ENCODE measurements around the gene LYPLAL1. TPM values are rescaled to one million over a fixed set of nuclear protein-coding genes. Genes with fewer than 3 reads are reported as not detected.

LYPLAL1 gene
- total RNA-seq, 1 experiment from 2014 or later, result 20.7 TPM

GRCh38 chr1:219149009-219149577 lies 24.6 kb upstream of the LYPLAL1 start (continued):
- TF ChIP-seq, protein P1, sequence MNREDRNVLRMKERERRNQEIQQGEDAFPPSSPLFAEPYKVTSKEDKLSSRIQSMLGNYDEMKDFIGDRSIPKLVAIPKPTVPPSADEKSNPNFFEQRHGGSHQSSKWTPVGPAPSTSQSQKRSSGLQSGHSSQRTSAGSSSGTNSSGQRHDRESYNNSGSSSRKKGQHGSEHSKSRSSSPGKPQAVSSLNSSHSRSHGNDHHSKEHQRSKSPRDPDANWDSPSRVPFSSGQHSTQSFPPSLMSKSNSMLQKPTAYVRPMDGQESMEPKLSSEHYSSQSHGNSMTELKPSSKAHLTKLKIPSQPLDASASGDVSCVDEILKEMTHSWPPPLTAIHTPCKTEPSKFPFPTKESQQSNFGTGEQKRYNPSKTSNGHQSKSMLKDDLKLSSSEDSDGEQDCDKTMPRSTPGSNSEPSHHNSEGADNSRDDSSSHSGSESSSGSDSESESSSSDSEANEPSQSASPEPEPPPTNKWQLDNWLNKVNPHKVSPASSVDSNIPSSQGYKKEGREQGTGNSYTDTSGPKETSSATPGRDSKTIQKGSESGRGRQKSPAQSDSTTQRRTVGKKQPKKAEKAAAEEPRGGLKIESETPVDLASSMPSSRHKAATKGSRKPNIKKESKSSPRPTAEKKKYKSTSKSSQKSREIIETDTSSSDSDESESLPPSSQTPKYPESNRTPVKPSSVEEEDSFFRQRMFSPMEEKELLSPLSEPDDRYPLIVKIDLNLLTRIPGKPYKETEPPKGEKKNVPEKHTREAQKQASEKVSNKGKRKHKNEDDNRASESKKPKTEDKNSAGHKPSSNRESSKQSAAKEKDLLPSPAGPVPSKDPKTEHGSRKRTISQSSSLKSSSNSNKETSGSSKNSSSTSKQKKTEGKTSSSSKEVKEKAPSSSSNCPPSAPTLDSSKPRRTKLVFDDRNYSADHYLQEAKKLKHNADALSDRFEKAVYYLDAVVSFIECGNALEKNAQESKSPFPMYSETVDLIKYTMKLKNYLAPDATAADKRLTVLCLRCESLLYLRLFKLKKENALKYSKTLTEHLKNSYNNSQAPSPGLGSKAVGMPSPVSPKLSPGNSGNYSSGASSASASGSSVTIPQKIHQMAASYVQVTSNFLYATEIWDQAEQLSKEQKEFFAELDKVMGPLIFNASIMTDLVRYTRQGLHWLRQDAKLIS (CRISPR knock-in tag; IDR thresholded peaks at IDR 0.05; ENCODE audit: borderline replicate concordance), result no peak
- TF ChIP-seq ERG (CRISPR knock-in tag; IDR thresholded peaks at IDR 0.05), result no peak

DNA sequence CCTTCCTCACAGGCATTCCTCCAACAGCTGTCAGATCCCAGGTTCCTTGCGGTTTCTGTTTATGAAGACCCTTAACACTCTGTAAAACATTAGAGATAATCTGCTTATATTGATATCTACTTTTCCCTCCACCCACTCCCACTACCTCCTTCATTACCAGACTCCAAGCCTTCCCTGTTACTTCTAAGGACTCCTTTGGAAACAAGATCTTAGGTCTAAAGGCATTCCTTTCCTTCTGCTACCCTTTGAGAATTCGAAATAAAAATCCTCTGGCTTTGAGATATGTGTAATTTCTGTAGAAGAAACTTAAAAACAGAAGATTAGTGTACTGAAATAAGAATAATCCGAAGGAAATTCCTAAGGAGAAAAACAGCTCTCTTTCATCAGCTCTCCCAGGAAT lies 23.7 kb upstream of the LYPLAL1 start:
- H3K4me3 Mint-ChIP-seq, result no peak overlapping the region
- ChIA-PET POLR2A (no interaction called here), CTCF (no interaction called here)
- ATAC-seq (no peak), DNase-seq (ENCODE audit: low spot score) (no peak)
- no peaks in the 10 kb centered on the region for H3K9me3 Mint-ChIP-seq
- no peaks in the 10 kb centered on the region for H3K36me3 Mint-ChIP-seq
- H3K27ac Mint-ChIP-seq, result no peak overlapping the region
- H3K27me3 Mint-ChIP-seq (ENCODE audit: low read depth), result no peaks in the 10 kb centered on the region
- TF ChIP-seq, protein P2, sequence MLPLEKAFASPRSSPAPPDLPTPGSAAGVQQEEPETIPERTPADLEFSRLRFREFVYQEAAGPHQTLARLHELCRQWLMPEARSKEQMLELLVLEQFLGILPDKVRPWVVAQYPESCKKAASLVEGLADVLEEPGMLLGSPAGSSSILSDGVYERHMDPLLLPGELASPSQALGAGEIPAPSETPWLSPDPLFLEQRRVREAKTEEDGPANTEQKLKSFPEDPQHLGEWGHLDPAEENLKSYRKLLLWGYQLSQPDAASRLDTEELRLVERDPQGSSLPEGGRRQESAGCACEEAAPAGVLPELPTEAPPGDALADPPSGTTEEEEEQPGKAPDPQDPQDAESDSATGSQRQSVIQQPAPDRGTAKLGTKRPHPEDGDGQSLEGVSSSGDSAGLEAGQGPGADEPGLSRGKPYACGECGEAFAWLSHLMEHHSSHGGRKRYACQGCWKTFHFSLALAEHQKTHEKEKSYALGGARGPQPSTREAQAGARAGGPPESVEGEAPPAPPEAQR (CRISPR knock-in tag; IDR thresholded peaks at IDR 0.05), result no peak
- TF ChIP-seq ZNF263 (CRISPR knock-in tag; IDR thresholded peaks at IDR 0.05; ENCODE audit: low read depth), result no peak
- no peak for TF ChIP-seq IRF2 (CRISPR knock-in tag; IDR thresholded peaks at IDR 0.05; ENCODE audit: borderline replicate concordance, low read depth)
- no peak for TF ChIP-seq KAT7 (CRISPR knock-in tag; IDR thresholded peaks at IDR 0.05; ENCODE audit: borderline replicate concordance)
- H3K4me1 Mint-ChIP-seq, result peaks cover 7% of the 10 kb centered on the region; the same call in 1 of the 2 replicates

- Mint-ChIP-seq H3K27ac (no peak overlapping the region), H3K9me3 (no peaks in the 10 kb centered on the region), H3K4me3 (no peak overlapping the region), H3K27me3 (ENCODE audit: low read depth) (no peaks in the 10 kb centered on the region), H3K36me3 (no peaks in the 10 kb centered on the region), H3K4me1 (peaks cover 7% of the 10 kb centered on the region; the same call in 1 of the 2 replicates)
- CTCF ChIA-PET, result no interaction called here
- no peak for ATAC-seq
- TF ChIP-seq ZNF416 (CRISPR knock-in tag; IDR thresholded peaks at IDR 0.05), result no peak
- TF ChIP-seq, protein P3, sequence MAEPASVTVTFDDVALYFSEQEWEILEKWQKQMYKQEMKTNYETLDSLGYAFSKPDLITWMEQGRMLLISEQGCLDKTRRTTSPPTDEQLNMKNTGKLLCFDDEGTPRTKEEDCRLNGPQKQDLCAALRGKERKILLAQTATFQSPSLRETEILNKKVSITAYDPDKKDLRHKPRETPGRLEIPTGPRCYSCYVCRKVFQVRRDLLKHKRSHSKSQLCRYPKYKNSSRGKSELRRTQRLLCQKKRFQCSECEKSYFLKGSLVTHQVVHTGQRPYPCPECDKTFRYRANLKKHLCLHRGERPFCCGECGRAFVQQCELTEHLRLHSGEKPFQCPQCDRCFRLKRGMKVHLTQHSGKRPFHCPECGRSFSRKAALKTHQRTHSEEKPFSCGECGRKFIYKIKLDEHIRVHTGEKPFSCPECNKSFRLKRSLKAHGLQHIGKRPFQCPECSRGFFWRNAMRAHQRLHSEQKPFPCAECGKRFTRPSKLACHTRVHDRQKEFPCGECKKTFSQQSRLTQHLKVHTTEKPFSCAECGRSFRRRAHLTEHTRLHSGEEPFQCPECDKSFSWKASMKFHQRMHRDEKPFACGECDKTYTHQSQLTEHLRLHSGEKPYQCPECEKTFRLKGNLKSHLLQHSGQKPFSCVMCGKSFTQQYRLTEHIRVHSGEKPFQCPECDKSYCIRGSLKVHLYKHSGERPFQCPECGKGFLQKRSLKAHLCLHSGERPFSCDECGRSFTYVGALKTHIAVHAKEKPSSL (CRISPR knock-in tag; conservative IDR thresholded peaks at IDR 0.05), result no peak
- TF ChIP-seq ELF4 (CRISPR knock-in tag; IDR thresholded peaks at IDR 0.05; ENCODE audit: low read depth), result no peak
- no peak for TF ChIP-seq RORB (CRISPR knock-in tag; IDR thresholded peaks at IDR 0.05)
- no peak for TF ChIP-seq NR2C2 (CRISPR knock-in tag; IDR thresholded peaks at IDR 0.05)
- TF ChIP-seq CREM (CRISPR knock-in tag; IDR thresholded peaks at IDR 0.05), result no peak
- POLR2A ChIA-PET, result no interaction called here
- no peak for DNase-seq (ENCODE audit: low spot score)
Measured at GRCh38 chr1:219150913-219151312, 22.8 kb upstream of the LYPLAL1 start.

All from WTC11 (cell line).